ENCODE measurements around the gene ANGPTL8.

ANGPTL8 gene

GRCh38 chr19:11291415-11291814, 52.0 kb downstream of the ANGPTL8 start:
- no peak for DNase-seq
